KMS-11 (cell line): ENCODE results near the gene FLRT2.

Experiments
- H2AFZ ChIP-seq: fragments of 200-600 bp; sonication (generic); 2 replicates; pipeline ENCODE4 v1.6.1; 2016; ENCODE audit warnings: antibody characterized with exemption, mixed run types, low read depth
- H3K27ac ChIP-seq: fragments of 200-600 bp; sonication (generic); 2 replicates; pipeline ENCODE4 v1.6.1; 2016; ENCODE audit warnings: mild to moderate bottlenecking, mixed run types
- H3K27me3 ChIP-seq: fragments of 200-600 bp; sonication (generic); 2 replicates; pipeline ENCODE4 v1.6.1; 2017; ENCODE audit warnings: mild to moderate bottlenecking, low read depth, mixed run types, moderate library complexity; ENCODE audit not compliant: insufficient read depth
- H3K36me3 ChIP-seq: fragments of 200-600 bp; sonication (generic); 2 replicates; pipeline ENCODE4 v1.6.1; 2017; ENCODE audit warnings: mild to moderate bottlenecking, mixed run types; ENCODE audit not compliant: insufficient read depth
- H3K4me1 ChIP-seq: fragments of 200-600 bp; sonication (generic); 2 replicates; pipeline ENCODE4 v1.6.1; 2016; ENCODE audit warnings: mild to moderate bottlenecking, low read depth, mixed run types; ENCODE audit not compliant: poor library complexity, severe bottlenecking
- H3K4me2 ChIP-seq: fragments of 200-600 bp; sonication (generic); 2 replicates; pipeline ENCODE4 v1.7.0; 2016; ENCODE audit warnings: mild to moderate bottlenecking, mixed run types
- H3K4me3 ChIP-seq: fragments of 200-600 bp; sonication (generic); IDR thresholded peaks from 2 replicates; pipeline ENCODE4 v1.6.1; 2017; ENCODE audit warnings: low read depth, low read length, mixed read lengths; ENCODE audit not compliant: insufficient read depth
- H3K79me2 ChIP-seq: fragments of 200-600 bp; sonication (generic); 2 replicates; pipeline ENCODE4 v1.6.1; 2016; ENCODE audit warnings: low read depth, mixed run types; ENCODE audit not compliant: insufficient read depth
- H3K9ac ChIP-seq: fragments of 200-600 bp; sonication (generic); 2 replicates; pipeline ENCODE4 v1.6.1; 2016; ENCODE audit warnings: mild to moderate bottlenecking, mixed run types
- H4K20me1 ChIP-seq: fragments of 200-600 bp; sonication (generic); 2 replicates; pipeline ENCODE4 v1.6.1; 2016; ENCODE audit warnings: mild to moderate bottlenecking, mixed run types; ENCODE audit not compliant: insufficient read depth
- TF ChIP-seq, protein P1 (sequence below): fragments of 200-600 bp; sonication (generic); conservative IDR thresholded peaks from 2 replicates; pipeline ENCODE4 v1.6.1; 2017; ENCODE audit warnings: low read depth, mild to moderate bottlenecking, antibody characterized with exemption, low read length, moderate library complexity, mixed read lengths

The FLRT2 gene

DNA sequence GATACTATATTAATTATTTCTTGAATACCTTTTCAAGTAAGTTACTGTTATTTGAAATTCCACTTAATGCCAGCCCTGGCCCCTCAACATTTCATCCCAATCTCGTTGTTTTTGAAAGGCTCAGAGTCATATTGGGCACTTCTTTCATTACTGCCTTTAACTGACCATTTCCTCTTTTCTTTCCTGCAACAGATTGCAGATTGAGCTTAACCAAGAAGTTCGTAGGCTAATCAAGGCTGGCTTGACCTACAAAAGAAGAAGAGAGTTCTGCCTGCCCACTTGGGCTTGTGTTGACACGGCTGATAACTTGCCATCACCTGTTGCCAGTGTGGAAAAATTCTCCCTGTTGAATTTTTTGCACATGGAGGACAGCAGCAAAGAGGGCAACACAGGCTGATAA, 91.0 kb downstream of the FLRT2 start:
- Histone ChIP-seq H3K27me3 (no peaks in the 10 kb centered on the region), H3K4me2 (no peak overlapping the region), H3K27ac (no peak overlapping the region), H2AFZ (no peak overlapping the region), H4K20me1 (no peaks in the 10 kb centered on the region), H3K36me3 (no peaks in the 10 kb centered on the region), H3K79me2 (no peaks in the 10 kb centered on the region), H3K4me3 (no peak overlapping the region), H3K4me1 (no peaks in the 10 kb centered on the region), H3K9ac (no peak overlapping the region)
- TF ChIP-seq, protein P1, sequence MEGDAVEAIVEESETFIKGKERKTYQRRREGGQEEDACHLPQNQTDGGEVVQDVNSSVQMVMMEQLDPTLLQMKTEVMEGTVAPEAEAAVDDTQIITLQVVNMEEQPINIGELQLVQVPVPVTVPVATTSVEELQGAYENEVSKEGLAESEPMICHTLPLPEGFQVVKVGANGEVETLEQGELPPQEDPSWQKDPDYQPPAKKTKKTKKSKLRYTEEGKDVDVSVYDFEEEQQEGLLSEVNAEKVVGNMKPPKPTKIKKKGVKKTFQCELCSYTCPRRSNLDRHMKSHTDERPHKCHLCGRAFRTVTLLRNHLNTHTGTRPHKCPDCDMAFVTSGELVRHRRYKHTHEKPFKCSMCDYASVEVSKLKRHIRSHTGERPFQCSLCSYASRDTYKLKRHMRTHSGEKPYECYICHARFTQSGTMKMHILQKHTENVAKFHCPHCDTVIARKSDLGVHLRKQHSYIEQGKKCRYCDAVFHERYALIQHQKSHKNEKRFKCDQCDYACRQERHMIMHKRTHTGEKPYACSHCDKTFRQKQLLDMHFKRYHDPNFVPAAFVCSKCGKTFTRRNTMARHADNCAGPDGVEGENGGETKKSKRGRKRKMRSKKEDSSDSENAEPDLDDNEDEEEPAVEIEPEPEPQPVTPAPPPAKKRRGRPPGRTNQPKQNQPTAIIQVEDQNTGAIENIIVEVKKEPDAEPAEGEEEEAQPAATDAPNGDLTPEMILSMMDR, result no peak

DNA sequence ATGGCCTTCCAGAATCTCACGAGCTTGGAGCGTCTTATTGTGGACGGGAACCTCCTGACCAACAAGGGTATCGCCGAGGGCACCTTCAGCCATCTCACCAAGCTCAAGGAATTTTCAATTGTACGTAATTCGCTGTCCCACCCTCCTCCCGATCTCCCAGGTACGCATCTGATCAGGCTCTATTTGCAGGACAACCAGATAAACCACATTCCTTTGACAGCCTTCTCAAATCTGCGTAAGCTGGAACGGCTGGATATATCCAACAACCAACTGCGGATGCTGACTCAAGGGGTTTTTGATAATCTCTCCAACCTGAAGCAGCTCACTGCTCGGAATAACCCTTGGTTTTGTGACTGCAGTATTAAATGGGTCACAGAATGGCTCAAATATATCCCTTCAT, 92.2 kb downstream of the FLRT2 start:
- TF ChIP-seq, protein P1, result no peak
- Histone ChIP-seq H3K4me1 (no peaks in the 10 kb centered on the region), H3K36me3 (no peaks in the 10 kb centered on the region), H3K27me3 (no peaks in the 10 kb centered on the region), H3K4me3 (no peak overlapping the region), H3K4me2 (no peak overlapping the region), H3K9ac (no peak overlapping the region), H2AFZ (no peak overlapping the region), H4K20me1 (no peaks in the 10 kb centered on the region), H3K27ac (no peak overlapping the region), H3K79me2 (no peaks in the 10 kb centered on the region)

DNA sequence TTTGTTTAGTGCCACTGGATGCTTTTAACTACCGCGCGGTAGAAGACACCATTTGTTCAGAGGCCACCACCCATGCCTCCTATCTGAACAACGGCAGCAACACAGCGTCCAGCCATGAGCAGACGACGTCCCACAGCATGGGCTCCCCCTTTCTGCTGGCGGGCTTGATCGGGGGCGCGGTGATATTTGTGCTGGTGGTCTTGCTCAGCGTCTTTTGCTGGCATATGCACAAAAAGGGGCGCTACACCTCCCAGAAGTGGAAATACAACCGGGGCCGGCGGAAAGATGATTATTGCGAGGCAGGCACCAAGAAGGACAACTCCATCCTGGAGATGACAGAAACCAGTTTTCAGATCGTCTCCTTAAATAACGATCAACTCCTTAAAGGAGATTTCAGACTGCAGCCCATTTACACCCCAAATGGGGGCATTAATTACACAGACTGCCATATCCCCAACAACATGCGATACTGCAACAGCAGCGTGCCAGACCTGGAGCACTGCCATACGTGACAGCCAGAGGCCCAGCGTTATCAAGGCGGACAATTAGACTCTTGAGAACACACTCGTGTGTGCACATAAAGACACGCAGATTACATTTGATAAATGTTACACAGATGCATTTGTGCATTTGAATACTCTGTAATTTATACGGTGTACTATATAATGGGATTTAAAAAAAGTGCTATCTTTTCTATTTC, 93.2 kb downstream of the FLRT2 start:
- TF ChIP-seq, protein P1, result no peak
- H3K9ac ChIP-seq, result no peak overlapping the region
- no peak overlapping the region for H2AFZ ChIP-seq

DNA sequence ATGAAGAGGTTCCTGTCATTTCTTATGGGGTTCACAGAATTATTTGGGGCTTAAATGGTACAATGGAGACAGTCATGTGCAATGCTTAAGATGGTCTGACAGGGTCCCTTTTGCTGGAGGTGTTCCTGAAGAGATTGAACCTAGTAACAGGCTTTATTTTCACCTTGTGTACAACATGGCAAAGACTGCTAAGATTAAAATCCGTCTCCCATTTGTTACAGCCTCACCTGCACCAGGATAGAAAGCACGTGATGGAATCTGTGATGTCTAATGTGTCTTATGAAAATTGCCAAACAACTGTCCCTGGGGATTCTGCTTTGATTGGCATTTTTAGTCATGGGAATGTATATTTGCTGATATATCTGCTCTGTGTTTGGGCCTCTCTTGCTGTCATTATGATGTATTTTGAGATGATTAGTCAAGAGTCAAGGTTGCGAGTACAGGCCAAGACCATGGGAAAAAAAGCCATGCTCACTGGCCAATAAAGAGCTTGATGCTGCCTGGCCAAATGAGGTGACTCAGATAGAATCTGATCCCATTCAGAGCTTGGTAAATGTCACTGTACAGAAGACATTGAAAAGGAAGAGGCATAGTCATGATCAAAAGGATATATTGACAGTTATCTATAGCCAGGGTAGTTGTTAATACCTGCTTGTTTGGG, 96.1 kb downstream of the FLRT2 start:
- Histone ChIP-seq H2AFZ (no peak overlapping the region), H3K27ac (no peak overlapping the region), H3K4me1 (no peaks in the 10 kb centered on the region), H3K36me3 (no peaks in the 10 kb centered on the region), H3K4me2 (no peak overlapping the region), H3K4me3 (no peak overlapping the region), H3K79me2 (no peaks in the 10 kb centered on the region), H3K9ac (no peak overlapping the region), H3K27me3 (no peaks in the 10 kb centered on the region), H4K20me1 (no peaks in the 10 kb centered on the region)
- TF ChIP-seq, protein P1, result no peak

More for the DNA sequence above, 93.2 kb downstream of the FLRT2 start:
- no peak overlapping the region for H3K27ac ChIP-seq
- H3K4me2 ChIP-seq, result no peak overlapping the region
- H4K20me1 ChIP-seq, result no peaks in the 10 kb centered on the region
- no peaks in the 10 kb centered on the region for H3K27me3 ChIP-seq
- H3K79me2 ChIP-seq, result no peaks in the 10 kb centered on the region
- H3K4me1 ChIP-seq, result no peaks in the 10 kb centered on the region
- no peak overlapping the region for H3K4me3 ChIP-seq
- H3K36me3 ChIP-seq, result no peaks in the 10 kb centered on the region
